ENCODE data around the gene RPGRIP1.

DNA sequence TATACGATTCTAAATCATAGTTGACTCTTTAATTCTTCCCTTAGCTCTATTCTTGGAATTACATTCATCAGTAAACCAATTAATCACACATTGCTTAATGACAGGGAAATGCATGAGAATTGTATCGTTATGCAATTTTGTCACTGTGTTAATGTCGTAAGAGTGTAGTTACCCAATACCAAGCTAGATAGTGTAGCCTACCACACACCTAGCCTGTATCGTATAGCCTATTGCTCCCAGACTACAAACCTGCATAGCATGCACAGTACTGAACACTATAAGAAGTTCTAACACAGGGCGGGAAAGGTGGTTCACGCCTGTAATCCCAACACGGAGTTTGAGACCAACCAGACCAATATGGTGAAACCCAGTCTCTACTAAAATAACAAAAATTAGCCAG is 35.3 kb upstream of the RPGRIP1 start:
- TF ChIP-seq, protein P1, sequence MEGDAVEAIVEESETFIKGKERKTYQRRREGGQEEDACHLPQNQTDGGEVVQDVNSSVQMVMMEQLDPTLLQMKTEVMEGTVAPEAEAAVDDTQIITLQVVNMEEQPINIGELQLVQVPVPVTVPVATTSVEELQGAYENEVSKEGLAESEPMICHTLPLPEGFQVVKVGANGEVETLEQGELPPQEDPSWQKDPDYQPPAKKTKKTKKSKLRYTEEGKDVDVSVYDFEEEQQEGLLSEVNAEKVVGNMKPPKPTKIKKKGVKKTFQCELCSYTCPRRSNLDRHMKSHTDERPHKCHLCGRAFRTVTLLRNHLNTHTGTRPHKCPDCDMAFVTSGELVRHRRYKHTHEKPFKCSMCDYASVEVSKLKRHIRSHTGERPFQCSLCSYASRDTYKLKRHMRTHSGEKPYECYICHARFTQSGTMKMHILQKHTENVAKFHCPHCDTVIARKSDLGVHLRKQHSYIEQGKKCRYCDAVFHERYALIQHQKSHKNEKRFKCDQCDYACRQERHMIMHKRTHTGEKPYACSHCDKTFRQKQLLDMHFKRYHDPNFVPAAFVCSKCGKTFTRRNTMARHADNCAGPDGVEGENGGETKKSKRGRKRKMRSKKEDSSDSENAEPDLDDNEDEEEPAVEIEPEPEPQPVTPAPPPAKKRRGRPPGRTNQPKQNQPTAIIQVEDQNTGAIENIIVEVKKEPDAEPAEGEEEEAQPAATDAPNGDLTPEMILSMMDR (conservative IDR thresholded peaks at IDR 0.05; ENCODE audit: low read length) = no peak
- TF ChIP-seq EZH2phosphoT487 (IDR thresholded peaks at IDR 0.05; ENCODE audit: borderline replicate concordance) = no peak

All from Loucy (cell line).